HepG2 (cell line): Measurements from ENCODE around the gene C16orf87. TPM values are rescaled to one million over a fixed set of nuclear protein-coding genes. Genes with fewer than 3 reads are reported as not detected.

ENCODE experiments used
- ATAC-seq: fragments of 200-7000 bp; cut with Tn5 transposase; 3 replicates; pipeline ENCODE4 v1.9.1; 2020; ENCODE audit warnings: mild to moderate bottlenecking, moderate library complexity
- BruUV-seq: library from RNA; stranded (reverse); fragments of 400-500 nt; replicated peaks from 2 replicates; lab custom pipeline; 2021; lab: Mats Ljungman, UMichigan
- CTCF ChIA-PET: fragments of 300-600 bp; formaldehyde crosslinking; extraction: SDS; loops from one replicate; lab custom pipeline; 2021; ENCODE audit warnings: low total read pairs, inconsistent platforms, low intra/inter-chr PET ratio; lab: Yijun Ruan, JAX
- POLR2A ChIA-PET: fragments of 350-600 bp; sonication (Branson Sonifier 250); formaldehyde crosslinking; loops from one replicate; lab custom pipeline; 2020; ENCODE audit warnings: antibody characterized with exemption, inconsistent platforms; lab: Yijun Ruan, JAX
- DNase-seq: peaks from one replicate; pipeline ENCODE4 v3.0.0-alpha.2; 2015; ENCODE audit warnings: low spot score
- FAIRE-seq: peaks from 3 replicates; lab custom pipeline; 2011; peaks lifted over from hg19 to GRCh38; lab: Jason Lieb, UNC
- H2AFZ ChIP-seq: one replicate; pipeline ENCODE4 v1.6.1; 2011; ENCODE audit warnings: low read length, inconsistent platforms
- H3K27ac ChIP-seq: fragments of 300-600 bp; 3 replicates; pipeline ENCODE4 v1.8.0; 2011; ENCODE audit warnings: mixed run types, mild to moderate bottlenecking, mixed read lengths, low read length, inconsistent platforms; ENCODE audit not compliant: insufficient read depth; ENCODE audit errors: extremely low read length
- H3K27me3 ChIP-seq, 2 experiments: fragments of 200-600 bp in 1 of 2; 2 replicates in 1 of 2; 3 replicates in 1 of 2; pipeline versions ENCODE4 v1.6.0 to v1.8.0; 2011; ENCODE audit warnings: low read length in 2 of 2, mild to moderate bottlenecking in 2 of 2, moderate library complexity in 2 of 2, inconsistent platforms in 1 of 2; ENCODE audit not compliant: insufficient read depth in 2 of 2, control insufficient read depth in 1 of 2
- H3K36me3 ChIP-seq, 2 experiments: fragments of 200-600 bp in 1 of 2; replicated peaks in 1 of 2; 2 replicates in 1 of 2; 3 replicates in 1 of 2; pipeline versions ENCODE4 v1.5.1 to v1.8.0; 2011; ENCODE audit warnings: low read length in 2 of 2, inconsistent platforms in 1 of 2; ENCODE audit not compliant: insufficient read depth in 2 of 2, control insufficient read depth in 1 of 2
- H3K4me1 ChIP-seq: 2 replicates; pipeline ENCODE4 v1.5.1; 2012; ENCODE audit warnings: low read length, inconsistent platforms; ENCODE audit not compliant: insufficient read depth
- H3K4me2 ChIP-seq: 2 replicates; pipeline ENCODE4 v1.6.0; 2011; ENCODE audit warnings: low read depth, low read length, inconsistent platforms
- H3K4me3 ChIP-seq, 3 experiments: fragments of 200-600 bp in 1 of 3; sonication (generic), shearing (Covaris generic) in 1 of 3; replicated peaks in 1 of 3; 2 replicates each; pipeline ENCODE4 v1.5.1; 2011 to 2016; ENCODE audit warnings: low read length in 3 of 3, inconsistent platforms in 2 of 3, low read depth in 2 of 3, mild to moderate bottlenecking in 2 of 3, control low read depth in 1 of 3, mixed read lengths in 1 of 3; ENCODE audit not compliant: insufficient read depth in 1 of 3
- H3K79me2 ChIP-seq: one replicate; pipeline ENCODE4 v1.6.1; 2011; ENCODE audit warnings: low read length, inconsistent platforms; ENCODE audit not compliant: insufficient read depth
- H3K9ac ChIP-seq: 2 replicates; pipeline ENCODE4 v1.6.0; 2011; ENCODE audit warnings: mild to moderate bottlenecking, low read depth, low read length, inconsistent platforms; ENCODE audit not compliant: insufficient read depth
- H3K9me3 ChIP-seq: 2 replicates; pipeline ENCODE4 v1.5.1; 2012; ENCODE audit warnings: mild to moderate bottlenecking, low read length
- H4K20me1 ChIP-seq: 2 replicates; pipeline ENCODE4 v1.6.0; 2011; ENCODE audit warnings: inconsistent platforms, mild to moderate bottlenecking, low read length, moderate library complexity; ENCODE audit not compliant: insufficient read depth
- CREB3 ChIP-seq: sonication (generic); formaldehyde crosslinking; IDR thresholded peaks from 2 replicates; pipeline ENCODE4 v1.5.0; 2020; ENCODE audit warnings: missing genetic modification reagents
- MAFK ChIP-seq, 2 experiments: IDR thresholded peaks in 1 of 2; conservative IDR thresholded peaks in 1 of 2; 2 replicates each; pipeline ENCODE4 v1.6.1; 2011; ENCODE audit warnings: improper control_type of control experiment in 2 of 2, low read length in 2 of 2
- MZF1 ChIP-seq: sonication (generic); formaldehyde crosslinking; IDR thresholded peaks from 2 replicates; pipeline ENCODE4 v1.8.1; 2023; ENCODE audit warnings: mild to moderate bottlenecking, missing genetic modification reagents, borderline replicate concordance
- PAX8 ChIP-seq: sonication (generic); formaldehyde crosslinking; IDR thresholded peaks from 2 replicates; pipeline ENCODE4 v1.8.0; 2022; ENCODE audit warnings: mild to moderate bottlenecking, missing genetic modification reagents, borderline replicate concordance
- TOPORS ChIP-seq: sonication (generic); formaldehyde crosslinking; IDR thresholded peaks from 2 replicates; pipeline ENCODE4 v1.8.0; 2023; ENCODE audit warnings: mild to moderate bottlenecking, missing genetic modification reagents
- ZBTB49 ChIP-seq: sonication (generic); formaldehyde crosslinking; IDR thresholded peaks from 2 replicates; pipeline ENCODE4 v1.4.0; 2020; ENCODE audit warnings: missing genetic modification reagents, borderline replicate concordance
- ZNF121 ChIP-seq: sonication (generic); formaldehyde crosslinking; IDR thresholded peaks from 2 replicates; pipeline ENCODE4 v1.5.0; 2020; ENCODE audit warnings: mild to moderate bottlenecking, missing genetic modification reagents
- ZNF33B ChIP-seq: sonication (generic); formaldehyde crosslinking; IDR thresholded peaks from 2 replicates; pipeline ENCODE4 v1.5.1; 2020; ENCODE audit warnings: mild to moderate bottlenecking, missing genetic modification reagents
- ZNF879 ChIP-seq: sonication (generic); formaldehyde crosslinking; IDR thresholded peaks from 2 replicates; pipeline ENCODE4 v1.8.1; 2023; ENCODE audit warnings: missing genetic modification reagents
- WGBS: methylation state at CpG from one replicate; pipeline ENCODE4 v1.1.6; 2017; ENCODE audit warnings: low lambda C conversion rate; 5-methylcytosine and 5-hydroxymethylcytosine counted together
- in situ Hi-C: cut with HindIII; loops from 2 replicates; pipeline ENCODE4 v1.10.0; 2017; ENCODE audit warnings: low pct_unique_long_range_greater_than_20kb; ENCODE audit not compliant: extremely low pct_ligation_motif_present
- intact Hi-C: fragments of 100-400 bp; cut with micrococcal nuclease; formaldehyde crosslinking; loops from one replicate; pipeline ENCODE4 v1.10.0; 2022; ENCODE audit not compliant: unreplicated experiment
- polyA plus RNA-seq, 8 experiments: library from polyadenylated mRNA; depleted of rRNA in 3 of 8; stranded (reverse) in 7 of 8; unstranded in 1 of 8; fragments of >200 nt; fragmentation: Illumina TruSeq in 4 of 8; extraction: Trizol in 4 of 8; gene quantifications; 2 replicates each; pipeline versions ENCODE4 v1.2.1 to v1.2.3, GENCODE V29; 2011 to 2016; ENCODE audit warnings: low read depth in 4 of 8, missing spikeins in 1 of 8, mixed read lengths in 1 of 8; ENCODE audit not compliant: insufficient read depth in 1 of 8
- total RNA-seq, 5 experiments: library from RNA; depleted of rRNA; stranded (reverse); fragments of >200 nt; fragmentation: Illumina TruSeq; extraction: Trizol; gene quantifications; 2 replicates each; pipeline ENCODE4 v1.2.3, GENCODE V29; 2016; ENCODE audit warnings: low read depth in 1 of 5
- TF ChIP-seq, protein P1 (sequence below): sonication (generic); IDR thresholded peaks from 2 replicates; pipeline ENCODE4 v1.6.1; 2016; ENCODE audit warnings: low read depth, borderline replicate concordance
- TF ChIP-seq, protein P2 (sequence below): IDR thresholded peaks from 2 replicates; pipeline ENCODE4 v1.6.1; 2012; ENCODE audit warnings: low read depth, low read length, improper control_type of control experiment

The C16orf87 gene
- total and polyA plus RNA-seq, 2 of the 13 experiments (the other 11 are each of a cell fraction or from before 2014, with no cell fraction given): 8.6 to 19.5 TPM

GRCh38 chr16:46842192-46842895 lies 11.4 kb upstream of the C16orf87 start:
- no peak overlapping the region for H3K4me3 ChIP-seq
- no peaks in the 10 kb centered on the region for H3K36me3 ChIP-seq
- 92% methylated on average over 18 of the region's 18 CpGs for WGBS
- H3K79me2 ChIP-seq: no peaks in the 10 kb centered on the region
- POLR2A ChIA-PET: no interaction called here
- intact Hi-C loops (no loop called here), in situ Hi-C loops (no loop called here)
- no peak overlapping the region for H3K9ac ChIP-seq
- BruUV-seq: no TSS peak
- H4K20me1 ChIP-seq: no peaks in the 10 kb centered on the region
- FAIRE-seq: no peak
- no peaks in the 10 kb centered on the region for H3K27me3 ChIP-seq
- CTCF ChIA-PET: no interaction called here
- H3K9me3 ChIP-seq: no peaks in the 10 kb centered on the region
- peaks cover 36% of the 10 kb centered on the region for H3K4me1 ChIP-seq
- no peak overlapping the region for H3K4me2 ChIP-seq
- TF ChIP-seq MAFK (conservative IDR thresholded peaks at IDR 0.05 in 1 of 2, IDR thresholded peaks at IDR 0.05 in 1 of 2; ENCODE audit: low read length in 2 of 2) (peak; percentile 21 to 57; a peak in 2 of 4 replicates), ZNF33B (CRISPR knock-in tag) (no peak)
- H3K27ac ChIP-seq: no peak overlapping the region
- ATAC-seq: no peak
- DNase-seq: no peak
- no peak overlapping the region for H2AFZ ChIP-seq

DNA sequence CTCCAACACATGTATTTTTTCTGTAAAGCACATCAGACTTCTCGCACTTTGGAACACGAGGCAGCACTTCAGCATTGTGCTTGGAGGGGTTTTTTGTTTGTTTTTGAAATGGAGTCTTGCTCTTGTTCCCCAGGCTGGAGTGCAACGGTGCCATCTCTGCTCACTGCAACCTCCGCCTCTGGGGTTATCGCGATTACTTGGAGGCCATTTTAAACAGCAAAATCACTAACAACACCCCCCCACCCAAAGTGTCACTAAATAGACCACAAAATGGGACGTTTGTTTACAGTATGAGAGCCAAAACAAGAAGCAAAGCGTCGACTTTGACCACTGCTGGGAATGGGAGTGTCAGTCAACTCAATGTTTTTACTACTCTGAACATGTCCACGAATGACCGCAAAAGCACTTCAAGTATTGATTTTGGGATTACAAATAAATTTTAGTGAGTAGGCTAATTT lies 9.0 kb upstream of the C16orf87 start:
- Histone ChIP-seq H3K9ac (peak overlapping the region; percentile 55), H4K20me1 (no peaks in the 10 kb centered on the region), H3K9me3 (no peaks in the 10 kb centered on the region), H2AFZ (peak overlapping the region; percentile 95), H3K4me3 (peak overlapping the region; percentile 22 to 52 (median 44)), H3K79me2 (no peaks in the 10 kb centered on the region), H3K27me3 (no peaks in the 10 kb centered on the region), H3K4me2 (peak overlapping the region; percentile 75), H3K36me3 (no peaks in the 10 kb centered on the region), H3K27ac (peak overlapping the region; percentile 86), H3K4me1 (peaks cover 31% of the 10 kb centered on the region)
- DNase-seq (peak; percentile 80), ATAC-seq (peak; percentile 86), FAIRE-seq (peak; percentile 81)
- intact Hi-C loops: no loop called here
- ChIA-PET CTCF (no interaction called here), POLR2A (no interaction called here)
- no TSS peak for BruUV-seq
- in situ Hi-C loops: no loop called here
- 2% methylated on average over 11 of the region's 11 CpGs for WGBS
- TF ChIP-seq ZNF879: no peak
- TF ChIP-seq, protein P1, sequence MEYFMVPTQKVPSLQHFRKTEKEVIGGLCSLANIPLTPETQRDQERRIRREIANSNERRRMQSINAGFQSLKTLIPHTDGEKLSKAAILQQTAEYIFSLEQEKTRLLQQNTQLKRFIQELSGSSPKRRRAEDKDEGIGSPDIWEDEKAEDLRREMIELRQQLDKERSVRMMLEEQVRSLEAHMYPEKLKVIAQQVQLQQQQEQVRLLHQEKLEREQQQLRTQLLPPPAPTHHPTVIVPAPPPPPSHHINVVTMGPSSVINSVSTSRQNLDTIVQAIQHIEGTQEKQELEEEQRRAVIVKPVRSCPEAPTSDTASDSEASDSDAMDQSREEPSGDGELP: no peak
- no peak for TF ChIP-seq CREB3 (CRISPR knock-in tag)
- no peak for TF ChIP-seq TOPORS (CRISPR knock-in tag)
- TF ChIP-seq, protein P2, sequence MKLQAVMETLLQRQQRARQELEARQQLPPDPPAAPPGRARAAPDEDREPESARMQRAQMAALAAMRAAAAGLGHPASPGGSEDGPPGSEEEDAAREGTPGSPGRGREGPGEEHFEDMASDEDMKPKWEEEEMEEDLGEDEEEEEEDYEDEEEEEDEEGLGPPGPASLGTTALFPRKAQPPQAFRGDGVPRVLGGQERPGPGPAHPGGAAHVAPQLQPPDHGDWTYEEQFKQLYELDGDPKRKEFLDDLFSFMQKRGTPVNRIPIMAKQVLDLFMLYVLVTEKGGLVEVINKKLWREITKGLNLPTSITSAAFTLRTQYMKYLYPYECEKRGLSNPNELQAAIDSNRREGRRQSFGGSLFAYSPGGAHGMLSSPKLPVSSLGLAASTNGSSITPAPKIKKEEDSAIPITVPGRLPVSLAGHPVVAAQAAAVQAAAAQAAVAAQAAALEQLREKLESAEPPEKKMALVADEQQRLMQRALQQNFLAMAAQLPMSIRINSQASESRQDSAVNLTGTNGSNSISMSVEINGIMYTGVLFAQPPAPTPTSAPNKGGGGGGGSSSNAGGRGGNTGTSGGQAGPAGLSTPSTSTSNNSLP: no peak
- TF ChIP-seq ZBTB49 (CRISPR knock-in tag): no peak
- TF ChIP-seq ZNF121 (CRISPR knock-in tag): no peak
- TF ChIP-seq PAX8 (CRISPR knock-in tag): no peak
- TF ChIP-seq MZF1 (CRISPR knock-in tag): no peak
